ENCODE data around the gene KCNJ4.
"Not testable (repeated sequence)": the region's sequence is repeated elsewhere in the genome, so short reads cannot be mapped to it uniquely, and the experiment has no call there.

The KCNJ4 gene

GRCh38 chr22:38413085-38414008 lies 41.7 kb downstream of the KCNJ4 start:
- no peak for DNase-seq (ENCODE audit: low read depth in 1 of 2, low spot score in 1 of 2)

GRCh38 chr22:38412435-38413084 lies 42.4 kb downstream of the KCNJ4 start:
- peak in 1 of 2 donors; percentile 21 for DNase-seq (ENCODE audit: low read depth in 1 of 2, low spot score in 1 of 2)

GRCh38 chr22:38411016-38411415 lies 44.0 kb downstream of the KCNJ4 start:
- no peak for DNase-seq (ENCODE audit: low read depth in 1 of 2, low spot score in 1 of 2)

GRCh38 chr22:38409916-38410315 lies 45.1 kb downstream of the KCNJ4 start:
- not testable (repeated sequence) for DNase-seq (ENCODE audit: low read depth in 1 of 2, low spot score in 1 of 2)

GRCh38 chr22:38406617-38407016 lies 48.4 kb downstream of the KCNJ4 start:
- no peak for DNase-seq (ENCODE audit: low read depth in 1 of 2, low spot score in 1 of 2)

- no peak for DNase-seq (ENCODE audit: low read depth in 1 of 2, low spot score in 1 of 2)
Observed at GRCh38 chr22:38404419-38404818, 50.6 kb downstream of the KCNJ4 start.

- no peak for DNase-seq (ENCODE audit: low read depth in 1 of 2, low spot score in 1 of 2)
Observed at GRCh38 chr22:38403812-38404211, 51.2 kb downstream of the KCNJ4 start.

- no peak for DNase-seq (ENCODE audit: low read depth in 1 of 2, low spot score in 1 of 2)
Observed at GRCh38 chr22:38402204-38402603, 52.8 kb downstream of the KCNJ4 start.

- no peak for DNase-seq (ENCODE audit: low read depth in 1 of 2, low spot score in 1 of 2)
Observed at GRCh38 chr22:38401336-38402084, 53.5 kb downstream of the KCNJ4 start.

GRCh38 chr22:38400256-38400655 lies 54.7 kb downstream of the KCNJ4 start:
- not testable (repeated sequence) for DNase-seq (ENCODE audit: low read depth in 1 of 2, low spot score in 1 of 2)

- peak; percentile 72 to 80 for DNase-seq (ENCODE audit: low read depth in 1 of 2, low spot score in 1 of 2)
Observed at GRCh38 chr22:38398609-38399461, 56.2 kb downstream of the KCNJ4 start.

GRCh38 chr22:38398181-38398608 lies 56.8 kb downstream of the KCNJ4 start:
- not testable (repeated sequence) for DNase-seq (ENCODE audit: low read depth in 1 of 2, low spot score in 1 of 2)

- no peak for DNase-seq (ENCODE audit: low read depth in 1 of 2, low spot score in 1 of 2)
Observed at GRCh38 chr22:38397189-38398085, 57.6 kb downstream of the KCNJ4 start.

- not testable (repeated sequence) for DNase-seq (ENCODE audit: low read depth in 1 of 2, low spot score in 1 of 2)
Observed at GRCh38 chr22:38396440-38397069, 58.4 kb downstream of the KCNJ4 start.

- not testable (repeated sequence) for DNase-seq (ENCODE audit: low read depth in 1 of 2, low spot score in 1 of 2)
Observed at GRCh38 chr22:38395944-38396343, 59.1 kb downstream of the KCNJ4 start.

- not testable (repeated sequence) for DNase-seq (ENCODE audit: low read depth in 1 of 2, low spot score in 1 of 2)
Observed at GRCh38 chr22:38394929-38395624, 59.9 kb downstream of the KCNJ4 start.

- DNase-seq (ENCODE audit: low read depth in 1 of 2, low spot score in 1 of 2) = not testable (repeated sequence)
Observed at GRCh38 chr22:38389428-38389818, 65.6 kb downstream of the KCNJ4 start.
